Measurements from ENCODE around the gene CTAGE6.
"Not testable (repeated sequence)": the region's sequence is repeated elsewhere in the genome, so short reads cannot be mapped to it uniquely, and the experiment has no call there.

CTAGE6 gene

DNA sequence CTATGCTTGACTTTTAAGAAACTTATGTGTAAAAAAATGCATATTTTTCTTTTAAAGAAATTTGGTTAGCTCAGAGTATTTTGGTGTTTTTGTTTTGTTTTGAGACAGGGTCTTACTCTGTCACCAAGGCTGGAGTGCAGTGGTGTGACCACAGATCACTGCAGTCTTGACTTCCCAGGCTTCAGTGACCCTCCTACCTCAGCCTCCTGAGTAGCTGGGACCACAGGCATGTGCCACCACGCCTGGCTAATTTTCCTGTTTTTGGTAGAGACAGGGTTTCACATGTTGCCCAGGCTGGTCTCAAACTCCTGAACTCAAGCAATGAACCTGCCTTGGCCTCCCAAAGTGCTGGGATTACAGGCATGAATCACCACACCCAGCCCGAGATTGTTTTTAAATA lies 10.0 kb upstream of the CTAGE6 start:
- 83 to 86% methylated on average over 2 of the region's 2 CpGs for WGBS, 2 experiments
- H3K4me3 ChIP-seq (ENCODE audit: insufficient read depth, low read depth, low read length); H3K27me3 ChIP-seq (ENCODE audit: control insufficient read depth, insufficient read depth, low read length, poor library complexity, severe bottlenecking); H3K4me1 ChIP-seq (ENCODE audit: control insufficient read depth, insufficient read depth, low read length); H3K9me3 ChIP-seq (ENCODE audit: control insufficient read depth, low read length); H3K27ac ChIP-seq (ENCODE audit: insufficient read depth, low read depth, low read length, poor library complexity, severe bottlenecking); H3K36me3 ChIP-seq (ENCODE audit: control insufficient read depth, insufficient read depth, low read length): not testable (repeated sequence)

DNA sequence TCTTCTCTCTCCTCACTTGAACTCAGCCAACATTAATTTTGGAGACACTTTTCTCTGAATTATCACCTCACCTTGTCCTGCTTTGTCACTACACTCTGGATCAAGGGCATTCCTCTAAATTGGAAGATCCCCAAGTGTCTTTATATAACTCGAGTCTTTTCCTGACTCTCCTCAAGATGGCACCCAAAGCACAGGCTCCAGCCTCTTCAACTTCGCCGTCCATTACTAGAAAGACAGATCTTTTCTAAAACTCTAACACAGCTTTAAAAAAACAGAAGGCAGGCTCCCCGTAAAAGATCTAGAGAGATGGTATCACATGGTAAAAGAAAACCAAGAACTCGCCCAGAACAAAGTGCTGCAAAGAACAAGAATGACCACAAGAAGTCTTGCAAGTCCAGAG lies 8.2 kb upstream of the CTAGE6 start:
- H3K9me3 ChIP-seq (ENCODE audit: control insufficient read depth, low read length); H3K4me3 ChIP-seq (ENCODE audit: insufficient read depth, low read depth, low read length); H3K4me1 ChIP-seq (ENCODE audit: control insufficient read depth, insufficient read depth, low read length); H3K36me3 ChIP-seq (ENCODE audit: control insufficient read depth, insufficient read depth, low read length); H3K27me3 ChIP-seq (ENCODE audit: control insufficient read depth, insufficient read depth, low read length, poor library complexity, severe bottlenecking); H3K27ac ChIP-seq (ENCODE audit: insufficient read depth, low read depth, low read length, poor library complexity, severe bottlenecking): not testable (repeated sequence)
- 9% methylated on average over 1 of the region's 5 CpGs; no CpG with 5 or more reads in 1 of the 2 experiments for WGBS, 2 experiments

DNA sequence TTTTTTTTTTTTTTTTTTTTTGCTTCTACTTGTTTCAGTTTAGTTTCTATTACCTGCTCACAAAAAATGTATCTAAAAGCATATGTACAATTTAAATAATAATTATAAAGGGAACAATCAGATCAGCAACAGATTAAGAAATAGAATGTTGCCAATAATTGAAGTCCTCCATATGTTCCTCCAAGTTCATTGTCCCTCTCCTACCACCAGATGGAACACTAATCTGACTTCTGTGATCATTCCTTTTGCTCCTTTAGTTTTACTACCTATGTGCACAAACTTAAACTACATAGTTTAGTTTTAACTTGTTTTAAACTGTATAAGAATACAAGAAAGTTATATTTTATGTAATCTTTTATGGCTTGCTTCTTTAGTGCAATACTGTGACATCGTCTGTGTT lies 5.6 kb upstream of the CTAGE6 start:
- not testable (repeated sequence) for H3K4me3 ChIP-seq (ENCODE audit: insufficient read depth, low read depth, low read length); H3K36me3 ChIP-seq (ENCODE audit: control insufficient read depth, insufficient read depth, low read length); H3K4me1 ChIP-seq (ENCODE audit: control insufficient read depth, insufficient read depth, low read length); H3K27ac ChIP-seq (ENCODE audit: insufficient read depth, low read depth, low read length, poor library complexity, severe bottlenecking); H3K9me3 ChIP-seq (ENCODE audit: control insufficient read depth, low read length); H3K27me3 ChIP-seq (ENCODE audit: control insufficient read depth, insufficient read depth, low read length, poor library complexity, severe bottlenecking)
- no CpG with 5 or more reads among the region's 1 CpG for WGBS, 2 experiments

DNA sequence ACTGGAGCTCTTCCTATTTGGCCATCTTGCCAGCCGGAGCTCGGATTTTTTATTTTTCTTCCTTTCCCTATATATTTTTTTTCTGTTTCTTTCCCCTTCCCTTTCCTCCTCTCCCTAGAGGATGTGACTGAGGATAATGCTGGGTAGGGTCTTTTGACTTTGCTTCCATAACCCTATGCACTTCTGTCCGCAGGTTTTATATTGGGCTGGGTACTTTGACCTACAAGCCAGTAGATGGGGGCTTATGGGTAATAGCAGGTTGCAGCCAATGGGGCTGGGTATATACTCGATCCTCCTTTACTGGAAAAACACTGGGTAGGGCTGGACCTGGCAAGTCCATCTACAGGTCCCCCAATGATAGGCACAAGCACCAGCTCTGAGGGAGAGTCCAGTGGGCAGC lies 12.2 kb downstream of the CTAGE6 start:
- H3K9me3 ChIP-seq (ENCODE audit: control insufficient read depth, low read length); H3K4me3 ChIP-seq (ENCODE audit: insufficient read depth, low read depth, low read length); H3K36me3 ChIP-seq (ENCODE audit: control insufficient read depth, insufficient read depth, low read length); H3K27ac ChIP-seq (ENCODE audit: insufficient read depth, low read depth, low read length, poor library complexity, severe bottlenecking); H3K27me3 ChIP-seq (ENCODE audit: control insufficient read depth, insufficient read depth, low read length, poor library complexity, severe bottlenecking); H3K4me1 ChIP-seq (ENCODE audit: control insufficient read depth, insufficient read depth, low read length): not testable (repeated sequence)
- WGBS, 2 experiments, result 50 to 83% methylated on average over 1 of the region's 4 CpGs

DNA sequence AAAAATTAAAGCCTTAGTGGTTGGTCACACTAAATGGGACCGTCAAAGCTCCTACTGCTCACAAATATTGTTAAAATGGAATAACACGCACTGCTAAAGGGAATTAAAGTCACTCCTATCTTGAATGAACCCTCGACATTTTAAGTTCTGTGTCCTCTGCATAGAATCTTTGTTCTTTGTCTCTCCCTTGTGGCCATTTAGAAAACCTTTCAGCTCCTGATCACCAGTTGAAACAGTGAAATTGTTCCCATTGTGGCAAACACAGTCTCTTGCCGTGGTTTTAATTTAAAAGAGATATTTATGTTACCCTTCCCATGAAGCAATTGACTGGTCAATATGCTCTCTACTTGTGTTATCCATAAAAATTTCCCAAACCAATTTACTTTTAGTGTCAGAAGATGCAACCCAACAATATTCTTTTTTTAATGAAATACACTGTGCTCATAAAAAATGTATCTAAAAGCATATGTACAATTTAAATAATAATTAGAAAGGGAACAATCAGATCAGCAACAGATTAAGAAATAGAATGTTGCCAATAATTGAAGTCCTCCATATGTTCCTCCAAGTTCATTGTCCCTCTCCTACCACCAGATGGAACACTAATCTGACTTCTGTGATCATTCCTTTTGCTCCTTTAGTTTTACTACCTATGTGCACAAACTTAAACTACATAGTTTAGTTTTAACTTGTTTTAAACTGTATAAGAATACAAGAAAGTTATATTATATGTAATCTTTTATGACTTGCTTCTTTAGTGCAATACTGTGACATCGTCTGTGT lies 20.3 kb downstream of the CTAGE6 start:
- H3K27me3 ChIP-seq (ENCODE audit: control insufficient read depth, insufficient read depth, low read length, poor library complexity, severe bottlenecking); H3K4me3 ChIP-seq (ENCODE audit: insufficient read depth, low read depth, low read length); H3K4me1 ChIP-seq (ENCODE audit: control insufficient read depth, insufficient read depth, low read length); H3K27ac ChIP-seq (ENCODE audit: insufficient read depth, low read depth, low read length, poor library complexity, severe bottlenecking); H3K9me3 ChIP-seq (ENCODE audit: control insufficient read depth, low read length); H3K36me3 ChIP-seq (ENCODE audit: control insufficient read depth, insufficient read depth, low read length): not testable (repeated sequence)
- 46 to 49% methylated on average over 3 to 4 of the region's 5 CpGs for WGBS, 2 experiments

DNA sequence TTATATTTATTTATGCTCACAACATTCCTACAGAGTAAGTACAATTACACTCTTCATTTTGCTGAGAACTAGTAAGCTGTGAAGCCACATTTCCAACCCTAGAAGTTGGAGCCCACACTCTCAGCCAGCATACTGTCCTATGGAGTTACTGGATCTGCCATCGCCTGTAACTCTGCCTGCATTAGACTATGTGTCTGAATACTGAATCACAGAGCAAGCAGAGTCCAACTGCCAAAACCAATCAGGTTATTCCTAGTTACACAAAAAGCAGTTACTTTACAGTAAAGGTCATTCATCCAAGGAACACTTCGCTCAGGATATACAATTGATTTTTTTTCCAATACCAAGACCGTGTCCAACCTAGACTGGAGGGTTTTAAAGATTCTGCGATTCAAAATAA lies 21.5 kb downstream of the CTAGE6 start:
- no peaks in the 10 kb centered on the region for H3K36me3 ChIP-seq (ENCODE audit: control insufficient read depth, insufficient read depth, low read length)
- 97% methylated on average over 4 of the region's 4 CpGs for WGBS, 2 experiments
- H3K4me3 ChIP-seq (ENCODE audit: insufficient read depth, low read depth, low read length), result no peak overlapping the region
- no peaks in the 10 kb centered on the region for H3K27me3 ChIP-seq (ENCODE audit: control insufficient read depth, insufficient read depth, low read length, poor library complexity, severe bottlenecking)
- no peaks in the 10 kb centered on the region for H3K4me1 ChIP-seq (ENCODE audit: control insufficient read depth, insufficient read depth, low read length)
- H3K27ac ChIP-seq (ENCODE audit: insufficient read depth, low read depth, low read length, poor library complexity, severe bottlenecking), result no peak overlapping the region
- no peaks in the 10 kb centered on the region for H3K9me3 ChIP-seq (ENCODE audit: control insufficient read depth, low read length)

DNA sequence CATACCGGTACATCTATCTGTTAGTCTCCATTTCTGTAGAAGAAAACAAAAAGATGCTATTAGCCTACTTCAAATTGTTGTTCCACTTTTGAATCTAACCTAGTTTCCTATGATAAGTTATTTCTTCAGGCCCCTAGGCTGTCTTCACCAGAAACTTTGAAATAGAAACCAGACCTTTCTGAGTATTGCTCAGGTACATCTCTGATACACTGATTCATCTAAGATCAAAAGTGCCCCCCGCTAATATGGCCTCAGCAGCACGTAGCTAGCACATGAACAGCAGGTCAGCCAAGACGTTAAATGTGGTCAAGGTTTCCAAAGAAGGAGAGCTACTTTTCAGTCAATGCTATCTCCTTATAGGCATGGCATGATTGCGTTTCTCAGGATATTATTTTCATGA lies 23.6 kb downstream of the CTAGE6 start:
- H3K27ac ChIP-seq (ENCODE audit: insufficient read depth, low read depth, low read length, poor library complexity, severe bottlenecking), result no peak overlapping the region
- no peaks in the 10 kb centered on the region for H3K9me3 ChIP-seq (ENCODE audit: control insufficient read depth, low read length)
- 94 to 96% methylated on average over 5 of the region's 5 CpGs for WGBS, 2 experiments
- no peaks in the 10 kb centered on the region for H3K4me1 ChIP-seq (ENCODE audit: control insufficient read depth, insufficient read depth, low read length)
- H3K4me3 ChIP-seq (ENCODE audit: insufficient read depth, low read depth, low read length), result no peak overlapping the region
- no peaks in the 10 kb centered on the region for H3K27me3 ChIP-seq (ENCODE audit: control insufficient read depth, insufficient read depth, low read length, poor library complexity, severe bottlenecking)
- no peaks in the 10 kb centered on the region for H3K36me3 ChIP-seq (ENCODE audit: control insufficient read depth, insufficient read depth, low read length)

DNA sequence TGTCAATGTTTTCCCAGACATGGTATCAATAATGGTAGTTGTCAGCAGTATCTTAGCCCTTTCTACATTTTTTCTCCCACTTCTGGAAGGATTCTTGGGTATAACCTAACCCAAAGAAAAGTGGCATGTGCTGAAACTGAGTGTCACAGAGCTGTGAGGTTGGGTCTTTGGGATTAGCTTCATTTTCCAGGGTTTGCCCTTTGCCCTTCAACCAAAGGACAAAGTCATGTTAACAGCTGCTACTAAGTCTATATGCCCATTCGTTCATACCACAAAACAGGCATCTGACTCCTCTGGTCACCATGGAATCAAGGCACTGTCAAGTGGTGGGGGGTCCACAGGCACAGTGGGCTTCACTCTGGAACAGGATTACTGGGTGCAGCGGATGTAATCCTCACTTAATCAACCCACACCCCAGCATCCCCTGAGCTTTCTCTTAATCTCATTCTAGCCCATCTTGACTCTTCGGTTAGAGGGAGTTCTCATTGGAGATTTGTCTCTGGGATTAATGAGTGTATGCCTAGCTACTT lies 29.1 kb downstream of the CTAGE6 start:
- 79 to 92% methylated on average over 2 to 3 of the region's 3 CpGs for WGBS, 2 experiments

DNA sequence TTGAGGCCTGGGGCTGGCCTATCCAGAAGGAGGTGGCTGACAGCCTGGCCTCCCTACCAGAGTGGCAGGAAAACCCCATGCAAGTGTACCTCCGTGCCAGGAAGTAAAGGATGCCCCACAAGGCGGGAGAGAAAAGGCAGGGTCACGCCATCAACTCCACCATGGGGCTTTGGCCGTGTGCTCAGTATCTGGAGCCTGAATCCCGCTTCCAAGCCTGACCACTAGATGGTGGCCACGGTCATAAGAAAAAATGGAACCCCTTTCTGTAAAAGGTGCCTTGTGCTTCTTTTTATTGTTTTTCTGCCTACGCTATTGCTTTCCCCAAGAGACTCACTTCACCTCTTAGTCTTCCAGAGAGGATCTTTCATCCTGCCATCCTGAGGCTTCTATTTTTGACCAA lies 29.9 kb downstream of the CTAGE6 start:
- H3K27ac ChIP-seq (ENCODE audit: insufficient read depth, low read depth, low read length, poor library complexity, severe bottlenecking); H3K4me1 ChIP-seq (ENCODE audit: control insufficient read depth, insufficient read depth, low read length); H3K9me3 ChIP-seq (ENCODE audit: control insufficient read depth, low read length); H3K27me3 ChIP-seq (ENCODE audit: control insufficient read depth, insufficient read depth, low read length, poor library complexity, severe bottlenecking); H3K36me3 ChIP-seq (ENCODE audit: control insufficient read depth, insufficient read depth, low read length); H3K4me3 ChIP-seq (ENCODE audit: insufficient read depth, low read depth, low read length): not testable (repeated sequence)
- WGBS, 2 experiments, result no CpG with 5 or more reads among the region's 7 CpGs

More for the DNA sequence above, 29.1 kb downstream of the CTAGE6 start:
- Histone ChIP-seq H3K27ac (ENCODE audit: insufficient read depth, low read depth, low read length, poor library complexity, severe bottlenecking) (no peak overlapping the region), H3K4me1 (ENCODE audit: control insufficient read depth, insufficient read depth, low read length) (no peaks in the 10 kb centered on the region), H3K27me3 (ENCODE audit: control insufficient read depth, insufficient read depth, low read length, poor library complexity, severe bottlenecking) (no peaks in the 10 kb centered on the region), H3K4me3 (ENCODE audit: insufficient read depth, low read depth, low read length) (no peak overlapping the region), H3K9me3 (ENCODE audit: control insufficient read depth, low read length) (no peaks in the 10 kb centered on the region), H3K36me3 (ENCODE audit: control insufficient read depth, insufficient read depth, low read length) (no peaks in the 10 kb centered on the region)

DNA sequence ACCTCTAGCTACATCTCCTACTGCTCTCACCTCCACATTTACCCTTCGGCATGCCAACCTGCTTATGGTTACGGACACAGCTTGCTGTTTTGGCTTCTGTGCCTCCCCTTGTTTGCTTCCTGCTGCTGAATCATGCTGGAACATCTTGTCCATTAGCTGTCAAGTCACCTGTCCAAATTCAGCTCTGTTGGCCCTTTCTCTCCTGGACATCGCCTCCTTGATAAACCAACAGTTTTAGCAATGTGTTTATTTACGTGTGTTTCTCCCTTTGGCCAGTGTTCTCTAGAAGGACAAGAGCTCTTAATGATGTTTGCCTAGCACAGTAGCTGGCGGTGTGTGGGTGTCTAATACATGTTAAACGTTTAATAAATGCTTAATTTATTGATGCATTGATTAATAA lies 31.4 kb downstream of the CTAGE6 start:
- not testable (repeated sequence) for H3K36me3 ChIP-seq (ENCODE audit: control insufficient read depth, insufficient read depth, low read length); H3K4me3 ChIP-seq (ENCODE audit: insufficient read depth, low read depth, low read length); H3K4me1 ChIP-seq (ENCODE audit: control insufficient read depth, insufficient read depth, low read length); H3K27me3 ChIP-seq (ENCODE audit: control insufficient read depth, insufficient read depth, low read length, poor library complexity, severe bottlenecking); H3K9me3 ChIP-seq (ENCODE audit: control insufficient read depth, low read length); H3K27ac ChIP-seq (ENCODE audit: insufficient read depth, low read depth, low read length, poor library complexity, severe bottlenecking)
- WGBS, 2 experiments, result no CpG with 5 or more reads among the region's 6 CpGs

DNA sequence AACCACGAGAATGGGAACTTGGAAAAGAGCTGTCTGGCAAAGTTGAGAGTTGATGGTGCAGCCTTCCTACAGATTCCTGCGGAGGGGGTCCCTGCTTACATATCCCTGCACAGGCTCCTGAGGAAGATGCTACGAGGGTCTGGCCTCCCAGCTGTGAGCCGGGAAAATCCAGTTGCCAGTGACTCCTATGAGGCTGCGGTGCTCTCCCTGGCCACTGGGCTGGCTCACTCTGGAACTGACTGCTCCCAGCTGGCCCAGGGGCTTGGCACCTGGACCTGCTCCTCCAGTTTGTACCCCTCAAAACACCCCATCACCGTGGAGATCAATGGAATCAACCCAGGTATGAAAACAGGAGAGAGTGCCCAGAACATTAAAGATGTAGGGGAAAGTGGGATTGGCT lies 37.2 kb downstream of the CTAGE6 start:
- not testable (repeated sequence) for H3K27me3 ChIP-seq (ENCODE audit: control insufficient read depth, insufficient read depth, low read length, poor library complexity, severe bottlenecking); H3K4me1 ChIP-seq (ENCODE audit: control insufficient read depth, insufficient read depth, low read length); H3K36me3 ChIP-seq (ENCODE audit: control insufficient read depth, insufficient read depth, low read length); H3K9me3 ChIP-seq (ENCODE audit: control insufficient read depth, low read length); H3K27ac ChIP-seq (ENCODE audit: insufficient read depth, low read depth, low read length, poor library complexity, severe bottlenecking); H3K4me3 ChIP-seq (ENCODE audit: insufficient read depth, low read depth, low read length)
- WGBS, 2 experiments, result no CpG with 5 or more reads among the region's 6 CpGs

Data from ectodermal cell (in vitro differentiated cells).